Lung (tissue), 12 donors: ENCODE data around the gene GGNBP2. TPM values are rescaled to one million over a fixed set of nuclear protein-coding genes. Genes with fewer than 3 reads are reported as not detected.

Source experiments
- ATAC-seq: fragments of 200-7000 bp; cut with Tn5 transposase; one replicate; pipeline ENCODE4 v1.9.1; 2020; ENCODE audit warnings: moderate number of reproducible peaks; ENCODE audit not compliant: insufficient read depth, low FRiP score
- DNase-seq, 3 donors: peaks; one replicate each; pipeline ENCODE4 v3.0.0-alpha.2; 2013 to 2017
- H3K27ac ChIP-seq, 2 donors: one replicate each; pipeline ENCODE4 v1.5.1; 2013; ENCODE audit warnings: mild to moderate bottlenecking in 2 of 2, moderate library complexity in 2 of 2, control low read depth in 1 of 2, inconsistent platforms in 1 of 2, low read depth in 1 of 2, low read length in 1 of 2
- H3K27me3 ChIP-seq, 3 donors: one replicate each; pipeline ENCODE4 v1.5.1; 2013; ENCODE audit warnings: low read length in 2 of 3; ENCODE audit not compliant: control insufficient read depth in 3 of 3, insufficient read depth in 3 of 3
- H3K36me3 ChIP-seq, 4 donors: one replicate each; pipeline ENCODE4 v1.5.1; 2013; ENCODE audit warnings: low read length in 4 of 4, mild to moderate bottlenecking in 1 of 4, moderate library complexity in 1 of 4; ENCODE audit not compliant: control insufficient read depth in 4 of 4, insufficient read depth in 4 of 4
- H3K4me1 ChIP-seq, 5 donors: one replicate each; pipeline ENCODE4 v1.5.1; 2013; ENCODE audit warnings: low read length in 5 of 5, mild to moderate bottlenecking in 2 of 5, moderate library complexity in 1 of 5; ENCODE audit not compliant: control insufficient read depth in 5 of 5, insufficient read depth in 5 of 5
- H3K4me3 ChIP-seq: one replicate; pipeline ENCODE4 v1.5.1; 2013; ENCODE audit warnings: mild to moderate bottlenecking, control low read depth, moderate library complexity
- H3K9ac ChIP-seq, 2 donors: one replicate each; pipeline ENCODE4 v1.5.1; 2013; ENCODE audit warnings: low read length in 2 of 2, control low read depth in 1 of 2; ENCODE audit not compliant: insufficient read depth in 1 of 2
- H3K9me3 ChIP-seq, 4 donors: one replicate each; pipeline ENCODE4 v1.5.1; 2013; ENCODE audit warnings: low read length in 3 of 4, mild to moderate bottlenecking in 1 of 4, moderate library complexity in 1 of 4; ENCODE audit not compliant: control insufficient read depth in 4 of 4, insufficient read depth in 3 of 4
- WGBS, 2 donors: extraction: QIAGEN DNeasy Blood & Tissue Kit; methylation state at CpG; one replicate each; pipeline ENCODE4 v1.1.7; 2013; 5-methylcytosine and 5-hydroxymethylcytosine counted together
- polyA plus RNA-seq, 2 donors: library from polyadenylated mRNA; stranded (reverse); fragments of 200-250 nt; gene quantifications; one replicate each; pipeline ENCODE4 v1.2.1, GENCODE V29; 2013
- total RNA-seq, 2 donors: library from RNA; depleted of rRNA in 1 of 2; stranded (reverse); fragments of >200 nt in 1 of 2; gene quantifications; one replicate each; pipeline ENCODE4 v1.2.1, GENCODE V29; 2014 to 2021
- TF ChIP-seq, protein P1 (sequence below): IDR thresholded peaks from 2 replicates; pipeline ENCODE4 v1.5.1; 2012; ENCODE audit warnings: mild to moderate bottlenecking; ENCODE audit errors: control extremely low read depth, extremely low read depth
- donor health status: control.
- donor health status: control.
- donor health status: Bipolar disorder and iron deficiency.
- donor health status: healthy.
- donor health status: DM: yes; HTN: yes; CAD: no.

Gene GGNBP2
- total and polyA plus RNA-seq, 4 donors = 40.0 to 86.7 (median 58.5) TPM

DNA sequence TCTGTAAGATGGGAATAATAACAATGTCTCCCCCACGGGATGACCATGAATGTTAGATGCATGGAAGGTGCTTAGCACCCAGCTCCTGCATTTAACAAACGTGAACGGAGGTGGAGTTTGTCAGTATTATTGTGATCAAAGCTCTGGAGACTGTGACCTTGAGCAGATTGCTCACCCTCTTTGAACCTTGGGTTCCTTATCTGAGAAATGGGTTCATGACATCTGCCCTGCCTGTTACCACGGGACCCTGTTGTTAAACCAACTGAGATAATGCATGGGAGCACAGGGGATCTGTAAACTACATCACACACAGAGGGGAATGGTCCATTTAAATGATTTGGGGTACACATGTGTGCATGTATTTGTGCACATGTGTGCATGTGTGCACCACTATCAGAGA, 86.3 kb downstream of the GGNBP2 start:
- Histone ChIP-seq H3K36me3 (no peaks in the 10 kb centered on the region), H3K9ac (no peak overlapping the region), H3K27ac (no peak overlapping the region), H3K4me3 (no peak overlapping the region), H3K4me1 (peaks cover 0 to 11% (median 0%) of the 10 kb centered on the region in 5 donors), H3K9me3 (no peaks in the 10 kb centered on the region), H3K27me3 (peaks cover 0 to 29% (median 11%) of the 10 kb centered on the region in 3 donors)
- 70 to 81% methylated on average over 4 of the region's 4 CpGs for WGBS, 2 donors
- DNase-seq = no peak
- TF ChIP-seq, protein P1, sequence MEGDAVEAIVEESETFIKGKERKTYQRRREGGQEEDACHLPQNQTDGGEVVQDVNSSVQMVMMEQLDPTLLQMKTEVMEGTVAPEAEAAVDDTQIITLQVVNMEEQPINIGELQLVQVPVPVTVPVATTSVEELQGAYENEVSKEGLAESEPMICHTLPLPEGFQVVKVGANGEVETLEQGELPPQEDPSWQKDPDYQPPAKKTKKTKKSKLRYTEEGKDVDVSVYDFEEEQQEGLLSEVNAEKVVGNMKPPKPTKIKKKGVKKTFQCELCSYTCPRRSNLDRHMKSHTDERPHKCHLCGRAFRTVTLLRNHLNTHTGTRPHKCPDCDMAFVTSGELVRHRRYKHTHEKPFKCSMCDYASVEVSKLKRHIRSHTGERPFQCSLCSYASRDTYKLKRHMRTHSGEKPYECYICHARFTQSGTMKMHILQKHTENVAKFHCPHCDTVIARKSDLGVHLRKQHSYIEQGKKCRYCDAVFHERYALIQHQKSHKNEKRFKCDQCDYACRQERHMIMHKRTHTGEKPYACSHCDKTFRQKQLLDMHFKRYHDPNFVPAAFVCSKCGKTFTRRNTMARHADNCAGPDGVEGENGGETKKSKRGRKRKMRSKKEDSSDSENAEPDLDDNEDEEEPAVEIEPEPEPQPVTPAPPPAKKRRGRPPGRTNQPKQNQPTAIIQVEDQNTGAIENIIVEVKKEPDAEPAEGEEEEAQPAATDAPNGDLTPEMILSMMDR = no peak
- no peak for ATAC-seq

DNA sequence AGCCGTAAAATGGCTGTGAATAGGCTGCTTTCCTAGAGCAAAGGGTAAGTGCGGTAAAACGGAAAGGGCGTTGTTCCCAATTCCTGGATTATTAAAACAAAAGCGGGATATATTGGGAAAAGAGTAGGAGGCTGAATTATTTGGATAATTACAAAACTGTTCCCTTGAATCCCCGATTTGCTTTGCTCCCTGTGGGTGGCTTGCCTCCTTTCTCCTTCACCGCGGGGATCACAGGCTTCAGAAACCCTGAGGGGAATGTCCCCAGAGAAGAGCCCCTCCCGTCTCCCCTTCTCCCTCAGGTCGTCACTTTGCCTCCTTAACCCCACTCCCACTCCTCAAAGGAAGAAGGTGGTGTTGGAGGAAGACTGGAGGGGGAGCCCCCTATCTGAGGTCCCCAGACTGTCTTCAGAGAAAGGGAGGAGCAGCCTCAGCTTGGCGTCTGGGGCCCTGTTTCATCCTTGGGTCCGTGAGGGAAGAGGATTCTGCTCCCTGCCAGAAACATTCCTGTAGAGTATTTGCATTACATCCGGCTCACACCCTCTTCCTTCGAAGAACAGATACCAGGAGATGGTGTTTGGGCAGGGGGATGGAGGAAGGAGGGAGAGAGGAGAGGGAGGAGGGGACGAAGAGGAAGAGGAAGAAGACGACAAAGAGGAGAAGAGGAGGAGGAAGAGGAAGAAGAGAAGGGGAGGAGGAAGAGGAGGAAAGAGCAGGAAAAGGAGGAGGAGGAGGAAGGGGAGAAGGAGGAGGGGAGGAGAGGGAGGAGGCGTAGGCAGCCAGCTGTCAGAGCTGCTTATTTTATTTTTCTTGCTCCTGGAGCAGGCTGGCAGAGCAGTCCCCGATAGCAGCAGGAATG, 88.4 kb downstream of the GGNBP2 start:
- no peaks in the 10 kb centered on the region for H3K36me3 ChIP-seq
- WGBS, 2 donors = 33 to 43% methylated on average over 18 of the region's 18 CpGs
- no peak overlapping the region for H3K9ac ChIP-seq
- H3K4me3 ChIP-seq = no peak overlapping the region
- H3K9me3 ChIP-seq = no peaks in the 10 kb centered on the region
- peak in 2 of 3 donors; percentile 6 to 19 for DNase-seq
- H3K27ac ChIP-seq = no peak overlapping the region
- H3K4me1 ChIP-seq = peaks cover 0 to 11% (median 0%) of the 10 kb centered on the region in 5 donors
- H3K27me3 ChIP-seq = peaks cover 0 to 45% (median 16%) of the 10 kb centered on the region in 3 donors
- TF ChIP-seq, protein P1 = no peak
- no peak for ATAC-seq

Other genes starting within 250 kb of the GGNBP2 start
- not detected for gene TBC1D3G, start 221.0 kb upstream of the GGNBP2 start, total RNA-seq
- gene TBC1D3G, start 221.0 kb upstream of the GGNBP2 start, polyA plus RNA-seq = not detected
- not detected for gene TBC1D3H, start 156.5 kb upstream of the GGNBP2 start, total RNA-seq
- gene TBC1D3H, start 156.5 kb upstream of the GGNBP2 start, polyA plus RNA-seq = 1 to 10 TPM in 1 of 2 donors, not detected in 1; 1.2 TPM
- 10 to 100 TPM; 23.0 to 35.2 TPM for gene ZNHIT3, start 58.2 kb upstream of the GGNBP2 start, total RNA-seq
- gene ZNHIT3, start 58.2 kb upstream of the GGNBP2 start, polyA plus RNA-seq = 10 to 100 TPM; 32.7 to 34.5 TPM
- 10 to 100 TPM; 40.2 to 66.6 TPM for gene MYO19, start 10.1 kb upstream of the GGNBP2 start, total RNA-seq
- 10 to 100 TPM; 26.5 to 29.8 TPM for gene MYO19, start 10.1 kb upstream of the GGNBP2 start, polyA plus RNA-seq
- gene PIGW, start 9.9 kb upstream of the GGNBP2 start, total RNA-seq = 10 to 100 TPM in 1 of 2 donors, 1 to 10 TPM in 1; 6.2 to 15.4 TPM
- gene PIGW, start 9.9 kb upstream of the GGNBP2 start, polyA plus RNA-seq = 10 to 100 TPM in 1 of 2 donors, 1 to 10 TPM in 1; 8.0 to 13.2 TPM
- 1 to 10 TPM; 3.7 to 6.6 TPM for gene DHRS11, start 47.0 kb downstream of the GGNBP2 start, total RNA-seq
- gene DHRS11, start 47.0 kb downstream of the GGNBP2 start, polyA plus RNA-seq = 1 to 10 TPM; 4.8 to 9.1 TPM
- gene MRM1, start 56.7 kb downstream of the GGNBP2 start, total RNA-seq = 1 to 10 TPM; 3.5 to 9.9 TPM
- 1 to 10 TPM; 7.3 to 8.2 TPM for gene MRM1, start 56.7 kb downstream of the GGNBP2 start, polyA plus RNA-seq